ENCODE results near the gene GPR161.

GPR161 gene

GRCh38 chr1:168031627-168032026 is 105.1 kb downstream of the GPR161 start:
- no peaks in the 10 kb centered on the region for H4K20me1 ChIP-seq (ENCODE audit: insufficient read depth, low read length, poor library complexity, severe bottlenecking)
- H2AFZ ChIP-seq (ENCODE audit: low read length) = no peak overlapping the region
- H3K4me1 ChIP-seq (ENCODE audit: insufficient read depth, low read length, poor library complexity, severe bottlenecking) = no peaks in the 10 kb centered on the region
- H3K9me3 ChIP-seq (ENCODE audit: insufficient read depth, low read depth, low read length) = no peaks in the 10 kb centered on the region
- no peak overlapping the region for H3K9ac ChIP-seq (ENCODE audit: low read depth, low read length, poor library complexity, severe bottlenecking)
- H3F3A ChIP-seq (ENCODE audit: low read depth) = no peaks in the 10 kb centered on the region
- no peaks in the 10 kb centered on the region for H3K36me3 ChIP-seq (ENCODE audit: insufficient read depth, low read length)
- no peaks in the 10 kb centered on the region for H3K79me2 ChIP-seq (ENCODE audit: insufficient read depth, low read length)
- TF ChIP-seq CTCF (conservative IDR thresholded peaks at IDR 0.05; ENCODE audit: low read length) (no peak), EZH2phosphoT487 (IDR thresholded peaks at IDR 0.05; ENCODE audit: borderline replicate concordance) (no peak)
- no peaks in the 10 kb centered on the region for H3K27me3 ChIP-seq (ENCODE audit: insufficient read depth, low read length, poor library complexity, severe bottlenecking)
- H3K4me3 ChIP-seq (ENCODE audit: low read length, poor library complexity, severe bottlenecking) = no peak overlapping the region
- H3K9me2 ChIP-seq (replicated peaks; ENCODE audit: low read depth, low read length) = no peaks in the 10 kb centered on the region
- H3K4me2 ChIP-seq (ENCODE audit: low read depth, low read length, poor library complexity, severe bottlenecking) = no peak overlapping the region

GRCh38 chr1:168031198-168031597 is 105.5 kb downstream of the GPR161 start:
- Histone ChIP-seq H3K9me2 (replicated peaks; ENCODE audit: low read depth, low read length) (no peaks in the 10 kb centered on the region), H3K4me1 (ENCODE audit: insufficient read depth, low read length, poor library complexity, severe bottlenecking) (no peaks in the 10 kb centered on the region), H3F3A (ENCODE audit: low read depth) (no peaks in the 10 kb centered on the region), H3K4me3 (ENCODE audit: low read length, poor library complexity, severe bottlenecking) (no peak overlapping the region), H3K4me2 (ENCODE audit: low read depth, low read length, poor library complexity, severe bottlenecking) (no peak overlapping the region), H4K20me1 (ENCODE audit: insufficient read depth, low read length, poor library complexity, severe bottlenecking) (no peaks in the 10 kb centered on the region), H3K9ac (ENCODE audit: low read depth, low read length, poor library complexity, severe bottlenecking) (no peak overlapping the region), H3K79me2 (ENCODE audit: insufficient read depth, low read length) (no peaks in the 10 kb centered on the region), H2AFZ (ENCODE audit: low read length) (no peak overlapping the region), H3K9me3 (ENCODE audit: insufficient read depth, low read depth, low read length) (no peaks in the 10 kb centered on the region), H3K27me3 (ENCODE audit: insufficient read depth, low read length, poor library complexity, severe bottlenecking) (no peaks in the 10 kb centered on the region), H3K36me3 (ENCODE audit: insufficient read depth, low read length) (no peaks in the 10 kb centered on the region; the same call in 1 of the 2 replicates)
- no peak for TF ChIP-seq EZH2phosphoT487 (IDR thresholded peaks at IDR 0.05; ENCODE audit: borderline replicate concordance)
- no peak for TF ChIP-seq CTCF (conservative IDR thresholded peaks at IDR 0.05; ENCODE audit: low read length)
